ENCODE measurements around the gene PPP6C. TPM values are rescaled to one million over a fixed set of nuclear protein-coding genes. Genes with fewer than 3 reads are reported as not detected.
"Not testable (repeated sequence)": the region's sequence is repeated elsewhere in the genome, so short reads cannot be mapped to it uniquely, and the experiment has no call there.

The PPP6C gene
- total RNA-seq, 1 experiment from 2014 or later = 53.3 TPM

GRCh38 chr9:125114503-125114902 lies 75.1 kb downstream of the PPP6C start:
- H3K79me2 ChIP-seq (ENCODE audit: insufficient read depth, low read length); H3K4me1 ChIP-seq (ENCODE audit: insufficient read depth, low read length); H3K4me3 Mint-ChIP-seq; H3K9me3 ChIP-seq (ENCODE audit: control insufficient read depth, low read depth, low read length); H4K91ac ChIP-seq (ENCODE audit: insufficient read length, low read depth, low read length); H3K18ac ChIP-seq (ENCODE audit: insufficient read length, low read depth, low read length); H4K5ac ChIP-seq (ENCODE audit: insufficient read length, low read depth, low read length); H2AFZ ChIP-seq (ENCODE audit: low read length); H3K4ac ChIP-seq (ENCODE audit: low read depth, low read length); H3K27ac ChIP-seq (ENCODE audit: insufficient read length, low read depth, low read length); H3K14ac ChIP-seq (ENCODE audit: insufficient read depth, low read length); H3K27me3 Mint-ChIP-seq (ENCODE audit: low read depth); H3K23me2 ChIP-seq (ENCODE audit: insufficient read length, low read depth, low read length, poor library complexity, severe bottlenecking); H3K79me1 ChIP-seq (ENCODE audit: insufficient read depth, low read depth, low read length, poor library complexity, severe bottlenecking); H3K23ac ChIP-seq (ENCODE audit: insufficient read length, low read depth, low read length); H2BK12ac ChIP-seq (ENCODE audit: insufficient read length, low read depth, low read length); H2BK120ac ChIP-seq (ENCODE audit: low read depth, low read length, poor library complexity, severe bottlenecking); DNase-seq; H3K4me1 Mint-ChIP-seq; H2AK5ac ChIP-seq (ENCODE audit: insufficient read length, low read length); H2BK20ac ChIP-seq (ENCODE audit: low read depth, low read length, poor library complexity, severe bottlenecking); H4K8ac ChIP-seq (replicated peaks; ENCODE audit: insufficient read length, low read depth, low read length); H3K4me2 ChIP-seq (ENCODE audit: insufficient read depth, insufficient read length, low read length); H3K27me3 ChIP-seq (ENCODE audit: insufficient read depth, low read length); H3T11ph ChIP-seq (ENCODE audit: low read length); H2BK15ac ChIP-seq (ENCODE audit: low read depth, low read length); H3K27ac Mint-ChIP-seq; H3K56ac ChIP-seq (ENCODE audit: insufficient read length, low read depth, low read length); H4K20me1 ChIP-seq (ENCODE audit: control insufficient read depth, insufficient read depth, insufficient read length); H2BK5ac ChIP-seq (ENCODE audit: insufficient read length, low read length); H3K9ac ChIP-seq (ENCODE audit: extremely low read depth, insufficient read length, low read length): not testable (repeated sequence)
- H3K9me3 Mint-ChIP-seq = peaks cover 8 to 22% of the 10 kb centered on the region in 2 experiments
- H3K36me3 Mint-ChIP-seq (ENCODE audit: insufficient read depth in 1 of 3, low read depth in 3 of 3) = peaks cover 28 to 46% (median 32%) of the 10 kb centered on the region in 3 experiments
- WGBS (ENCODE audit: extremely low coverage, insufficient read length, low lambda C conversion rate) = no CpG with 5 or more reads among the region's 4 CpGs

Measured in H9 (cell line).